ENCODE measurements around the gene DEFB124.

GRCh38 chr20:31516166-31516565 is 41.2 kb upstream of the DEFB124 start:
- TF ChIP-seq, protein P1, sequence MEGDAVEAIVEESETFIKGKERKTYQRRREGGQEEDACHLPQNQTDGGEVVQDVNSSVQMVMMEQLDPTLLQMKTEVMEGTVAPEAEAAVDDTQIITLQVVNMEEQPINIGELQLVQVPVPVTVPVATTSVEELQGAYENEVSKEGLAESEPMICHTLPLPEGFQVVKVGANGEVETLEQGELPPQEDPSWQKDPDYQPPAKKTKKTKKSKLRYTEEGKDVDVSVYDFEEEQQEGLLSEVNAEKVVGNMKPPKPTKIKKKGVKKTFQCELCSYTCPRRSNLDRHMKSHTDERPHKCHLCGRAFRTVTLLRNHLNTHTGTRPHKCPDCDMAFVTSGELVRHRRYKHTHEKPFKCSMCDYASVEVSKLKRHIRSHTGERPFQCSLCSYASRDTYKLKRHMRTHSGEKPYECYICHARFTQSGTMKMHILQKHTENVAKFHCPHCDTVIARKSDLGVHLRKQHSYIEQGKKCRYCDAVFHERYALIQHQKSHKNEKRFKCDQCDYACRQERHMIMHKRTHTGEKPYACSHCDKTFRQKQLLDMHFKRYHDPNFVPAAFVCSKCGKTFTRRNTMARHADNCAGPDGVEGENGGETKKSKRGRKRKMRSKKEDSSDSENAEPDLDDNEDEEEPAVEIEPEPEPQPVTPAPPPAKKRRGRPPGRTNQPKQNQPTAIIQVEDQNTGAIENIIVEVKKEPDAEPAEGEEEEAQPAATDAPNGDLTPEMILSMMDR (IDR thresholded peaks at IDR 0.05): no peak
- TF ChIP-seq POLR2A (IDR thresholded peaks at IDR 0.05): no peak
